ENCODE results near the gene TEX50.
"Not testable (repeated sequence)": the region's sequence is repeated elsewhere in the genome, so short reads cannot be mapped to it uniquely, and the experiment has no call there.

Gene TEX50

DNA sequence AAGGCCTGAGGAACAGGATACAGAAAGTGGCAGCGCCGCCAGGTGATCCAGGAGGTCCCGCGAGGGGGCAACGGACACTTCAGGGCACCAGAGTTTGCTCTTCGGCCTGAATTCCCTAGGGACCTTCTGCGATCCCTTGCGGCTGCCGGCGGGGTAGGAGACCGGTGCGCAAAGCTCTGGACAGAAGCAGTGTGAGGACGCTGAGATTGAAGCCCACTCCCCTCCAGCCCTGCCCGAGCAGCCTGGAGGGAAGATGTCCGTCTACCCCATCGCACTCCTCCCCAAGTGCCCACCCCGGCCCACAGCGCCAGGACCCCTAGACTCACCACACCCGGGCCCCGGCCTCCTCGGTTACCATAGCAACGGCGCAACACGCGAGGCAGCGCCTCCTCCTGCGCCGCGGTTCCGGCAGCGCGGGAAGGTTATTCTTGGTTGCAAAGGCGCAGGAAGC, 34.4 kb downstream of the TEX50 start, which contains the start of gene ANKRD45:
ANKRD45 (minus strand) TSS at position 361 of the 451 bp plus-strand sequence. CDS start 10,433 bp downstream, outside the sequence.
- Histone ChIP-seq H3K9ac (ENCODE audit: low read length) (peak within 1 kb of the TSS; percentile 65), H3K27me3 (ENCODE audit: insufficient read depth, low read length, poor library complexity) (no peaks in the 10 kb centered on the region), H3K4me3 (ENCODE audit: low read length) (peak within 1 kb of the TSS; percentile 60), H3K4me1 (ENCODE audit: control insufficient read depth, low read depth, low read length) (peaks cover 2% of the 10 kb centered on the region), H3K4me2 (ENCODE audit: low read length) (peak within 1 kb of the TSS; percentile 74), H4K5ac (ENCODE audit: low read length) (no peak within 1 kb of the TSS), H3K18ac (ENCODE audit: low read length) (no peak within 1 kb of the TSS), H3K79me2 (ENCODE audit: control insufficient read depth, insufficient read depth, low read length) (no peaks in the 10 kb centered on the region), H3K36me3 (ENCODE audit: control insufficient read depth, insufficient read depth, low read length) (no peaks in the 10 kb centered on the region), H3K23ac (ENCODE audit: low read length) (no peak within 1 kb of the TSS), H2BK15ac (replicated peaks; ENCODE audit: low read depth) (no peak within 1 kb of the TSS), H4K8ac (ENCODE audit: low read depth, low read length) (no peak within 1 kb of the TSS), H3K27ac (ENCODE audit: low read depth, low read length) (no peak within 1 kb of the TSS), H2BK5ac (ENCODE audit: low read length) (no peak within 1 kb of the TSS), H2BK120ac (ENCODE audit: low read depth, low read length) (no peak within 1 kb of the TSS), H3K4ac (ENCODE audit: low read depth, low read length) (no peak within 1 kb of the TSS), H3K79me1 (ENCODE audit: low read length) (no peaks in the 10 kb centered on the region), H2AK5ac (ENCODE audit: low read length) (no peak within 1 kb of the TSS), H3K56ac (ENCODE audit: low read length) (peak within 1 kb of the TSS; percentile 87)
- peak; percentile 93 for DNase-seq
- WGBS (ENCODE audit: extremely low coverage, insufficient coverage, low lambda C conversion rate), result no CpG with 5 or more reads among the region's 33 CpGs

- not testable (repeated sequence) for H3K56ac ChIP-seq (ENCODE audit: low read length); H4K8ac ChIP-seq (ENCODE audit: low read depth, low read length); H2AK5ac ChIP-seq (ENCODE audit: low read length); H2BK120ac ChIP-seq (ENCODE audit: low read depth, low read length); DNase-seq; H2BK5ac ChIP-seq (ENCODE audit: low read length); H3K4ac ChIP-seq (ENCODE audit: low read depth, low read length); H4K5ac ChIP-seq (ENCODE audit: low read length); H3K4me1 ChIP-seq (ENCODE audit: control insufficient read depth, low read depth, low read length); H3K79me2 ChIP-seq (ENCODE audit: control insufficient read depth, insufficient read depth, low read length); H3K36me3 ChIP-seq (ENCODE audit: control insufficient read depth, insufficient read depth, low read length); H3K79me1 ChIP-seq (ENCODE audit: low read length); H3K18ac ChIP-seq (ENCODE audit: low read length); H3K4me3 ChIP-seq (ENCODE audit: low read length); H3K23ac ChIP-seq (ENCODE audit: low read length); H2BK15ac ChIP-seq (replicated peaks; ENCODE audit: low read depth); H3K27me3 ChIP-seq (ENCODE audit: insufficient read depth, low read length, poor library complexity); H3K4me2 ChIP-seq (ENCODE audit: low read length); H3K27ac ChIP-seq (ENCODE audit: low read depth, low read length); H3K9ac ChIP-seq (ENCODE audit: low read length)
- WGBS (ENCODE audit: extremely low coverage, insufficient coverage, low lambda C conversion rate), result no CpG with 5 or more reads among the region's 2 CpGs
These were observed 39.4 kb downstream of the TEX50 start for GRCh38 chr1:173674496-173674895.

DNA sequence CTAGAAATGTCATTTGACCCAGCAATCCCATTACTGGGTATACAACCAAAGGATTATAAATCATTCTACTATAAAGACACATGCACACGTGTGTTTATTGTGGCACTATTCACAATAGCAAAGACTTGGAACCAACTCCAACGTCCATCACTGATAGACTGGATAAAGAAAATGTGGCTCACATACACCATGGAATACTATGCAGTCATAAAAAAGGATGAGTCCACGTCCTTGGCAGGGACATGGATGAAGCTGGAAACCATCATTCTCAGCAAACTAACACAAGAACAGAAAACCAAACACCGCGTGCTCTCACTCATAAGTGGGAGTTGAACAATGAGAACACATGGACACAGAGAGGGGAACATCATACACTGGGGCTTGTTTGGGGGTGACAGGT, 45.0 kb downstream of the TEX50 start:
- H3K9ac ChIP-seq (ENCODE audit: low read length); H3K18ac ChIP-seq (ENCODE audit: low read length); H3K27ac ChIP-seq (ENCODE audit: low read depth, low read length); H3K27me3 ChIP-seq (ENCODE audit: insufficient read depth, low read length, poor library complexity); H3K36me3 ChIP-seq (ENCODE audit: control insufficient read depth, insufficient read depth, low read length); H2BK15ac ChIP-seq (replicated peaks; ENCODE audit: low read depth); H2BK5ac ChIP-seq (ENCODE audit: low read length); H2AK5ac ChIP-seq (ENCODE audit: low read length); H3K79me1 ChIP-seq (ENCODE audit: low read length); H3K4ac ChIP-seq (ENCODE audit: low read depth, low read length); H4K5ac ChIP-seq (ENCODE audit: low read length); H3K4me1 ChIP-seq (ENCODE audit: control insufficient read depth, low read depth, low read length); H3K56ac ChIP-seq (ENCODE audit: low read length); H4K8ac ChIP-seq (ENCODE audit: low read depth, low read length); H3K79me2 ChIP-seq (ENCODE audit: control insufficient read depth, insufficient read depth, low read length); DNase-seq; H3K4me3 ChIP-seq (ENCODE audit: low read length); H2BK120ac ChIP-seq (ENCODE audit: low read depth, low read length); H3K4me2 ChIP-seq (ENCODE audit: low read length); H3K23ac ChIP-seq (ENCODE audit: low read length): not testable (repeated sequence)
- WGBS (ENCODE audit: extremely low coverage, insufficient coverage, low lambda C conversion rate), result no CpG with 5 or more reads among the region's 5 CpGs

DNA sequence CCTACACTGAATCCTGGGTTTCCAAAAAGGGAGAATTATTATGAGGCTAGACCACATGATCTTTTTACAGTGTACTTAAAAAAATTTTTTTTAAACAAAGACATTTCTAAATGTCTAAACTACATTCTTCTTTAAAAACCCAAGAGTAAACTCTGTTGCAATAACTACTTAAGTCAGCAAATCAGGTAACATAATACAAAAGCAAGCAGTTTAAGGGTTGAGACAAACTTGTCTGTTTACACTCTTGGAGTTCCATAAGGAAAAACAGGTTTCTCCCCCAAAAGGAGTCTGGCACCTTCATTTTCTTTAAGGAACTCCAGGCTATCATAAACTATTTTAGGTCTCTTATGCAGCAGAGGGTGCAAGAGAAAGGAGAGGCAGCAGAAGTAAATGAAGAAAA, 47.0 kb downstream of the TEX50 start:
- no peak overlapping the region for H2BK120ac ChIP-seq (ENCODE audit: low read depth, low read length)
- H2AK5ac ChIP-seq (ENCODE audit: low read length), result no peak overlapping the region
- H3K56ac ChIP-seq (ENCODE audit: low read length), result no peak overlapping the region
- H3K79me1 ChIP-seq (ENCODE audit: low read length), result no peaks in the 10 kb centered on the region
- no peaks in the 10 kb centered on the region for H3K4me1 ChIP-seq (ENCODE audit: control insufficient read depth, low read depth, low read length)
- no peak overlapping the region for H3K4me3 ChIP-seq (ENCODE audit: low read length)
- no peak overlapping the region for H3K4me2 ChIP-seq (ENCODE audit: low read length)
- H3K36me3 ChIP-seq (ENCODE audit: control insufficient read depth, insufficient read depth, low read length), result no peaks in the 10 kb centered on the region
- no peak overlapping the region for H3K27ac ChIP-seq (ENCODE audit: low read depth, low read length)
- H3K27me3 ChIP-seq (ENCODE audit: insufficient read depth, low read length, poor library complexity), result no peaks in the 10 kb centered on the region
- H3K23ac ChIP-seq (ENCODE audit: low read length), result no peak overlapping the region
- no peak overlapping the region for H3K4ac ChIP-seq (ENCODE audit: low read depth, low read length)
- no peaks in the 10 kb centered on the region for H3K79me2 ChIP-seq (ENCODE audit: control insufficient read depth, insufficient read depth, low read length)
- H2BK15ac ChIP-seq (replicated peaks; ENCODE audit: low read depth), result no peak overlapping the region
- no peak for DNase-seq
- H2BK5ac ChIP-seq (ENCODE audit: low read length), result no peak overlapping the region
- H4K5ac ChIP-seq (ENCODE audit: low read length), result no peak overlapping the region
- no peak overlapping the region for H4K8ac ChIP-seq (ENCODE audit: low read depth, low read length)
- H3K18ac ChIP-seq (ENCODE audit: low read length), result no peak overlapping the region
- no peak overlapping the region for H3K9ac ChIP-seq (ENCODE audit: low read length)

DNA sequence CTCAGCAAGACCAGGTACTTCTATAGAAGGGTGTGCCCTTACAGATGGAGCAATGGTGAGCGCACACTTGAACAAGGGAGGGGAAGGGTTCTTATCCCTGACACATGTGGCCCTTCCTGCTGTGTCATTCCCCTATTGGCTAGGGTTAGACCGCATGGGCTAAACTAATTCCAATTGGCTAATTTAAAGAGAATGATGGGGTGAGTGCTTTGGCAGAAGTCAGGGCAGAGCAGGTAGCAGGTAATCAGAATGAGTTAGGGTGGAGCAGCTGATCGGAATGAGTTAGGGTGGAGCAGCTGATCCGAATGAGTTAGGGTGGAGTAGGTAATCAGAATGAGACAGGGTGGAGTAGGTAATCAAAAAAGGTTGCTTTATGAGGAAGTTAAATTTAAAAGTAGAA, 48.7 kb downstream of the TEX50 start:
- H3K4me3 ChIP-seq (ENCODE audit: low read length); H2BK5ac ChIP-seq (ENCODE audit: low read length); H3K79me1 ChIP-seq (ENCODE audit: low read length); H2AK5ac ChIP-seq (ENCODE audit: low read length); H4K8ac ChIP-seq (ENCODE audit: low read depth, low read length); H3K4ac ChIP-seq (ENCODE audit: low read depth, low read length); H3K4me1 ChIP-seq (ENCODE audit: control insufficient read depth, low read depth, low read length); H3K36me3 ChIP-seq (ENCODE audit: control insufficient read depth, insufficient read depth, low read length); H4K5ac ChIP-seq (ENCODE audit: low read length); H3K18ac ChIP-seq (ENCODE audit: low read length); H3K27me3 ChIP-seq (ENCODE audit: insufficient read depth, low read length, poor library complexity); H2BK15ac ChIP-seq (replicated peaks; ENCODE audit: low read depth); DNase-seq; H3K4me2 ChIP-seq (ENCODE audit: low read length); H3K56ac ChIP-seq (ENCODE audit: low read length); H3K23ac ChIP-seq (ENCODE audit: low read length); H3K79me2 ChIP-seq (ENCODE audit: control insufficient read depth, insufficient read depth, low read length); H2BK120ac ChIP-seq (ENCODE audit: low read depth, low read length); H3K27ac ChIP-seq (ENCODE audit: low read depth, low read length); H3K9ac ChIP-seq (ENCODE audit: low read length): not testable (repeated sequence)
- no CpG with 5 or more reads among the region's 4 CpGs for WGBS (ENCODE audit: extremely low coverage, insufficient coverage, low lambda C conversion rate)

- not testable (repeated sequence) for H3K79me1 ChIP-seq (ENCODE audit: low read length); H3K4ac ChIP-seq (ENCODE audit: low read depth, low read length); H3K79me2 ChIP-seq (ENCODE audit: control insufficient read depth, insufficient read depth, low read length); H2BK15ac ChIP-seq (replicated peaks; ENCODE audit: low read depth); H3K56ac ChIP-seq (ENCODE audit: low read length); H3K27me3 ChIP-seq (ENCODE audit: insufficient read depth, low read length, poor library complexity); H3K23ac ChIP-seq (ENCODE audit: low read length); H4K5ac ChIP-seq (ENCODE audit: low read length); H3K4me1 ChIP-seq (ENCODE audit: control insufficient read depth, low read depth, low read length); H3K18ac ChIP-seq (ENCODE audit: low read length); H3K36me3 ChIP-seq (ENCODE audit: control insufficient read depth, insufficient read depth, low read length); H3K4me3 ChIP-seq (ENCODE audit: low read length); H2BK5ac ChIP-seq (ENCODE audit: low read length); H3K4me2 ChIP-seq (ENCODE audit: low read length); H3K27ac ChIP-seq (ENCODE audit: low read depth, low read length); H2BK120ac ChIP-seq (ENCODE audit: low read depth, low read length); H2AK5ac ChIP-seq (ENCODE audit: low read length); H4K8ac ChIP-seq (ENCODE audit: low read depth, low read length); H3K9ac ChIP-seq (ENCODE audit: low read length); DNase-seq
- WGBS (ENCODE audit: extremely low coverage, insufficient coverage, low lambda C conversion rate), result no CpG with 5 or more reads among the region's 3 CpGs
These were observed 50.0 kb downstream of the TEX50 start for GRCh38 chr1:173685121-173685520.

All from mesendoderm (in vitro differentiated cells).